HG02981 (cell line): ENCODE data around the gene ARFGEF2.
"Not testable (repeated sequence)": the region's sequence is repeated elsewhere in the genome, so short reads cannot be mapped to it uniquely, and the experiment has no call there.

Experiments used
- ATAC-seq: cut with Tn5 transposase; IDR thresholded peaks from one replicate; pipeline ENCODE4 v1.9.1; 2021; ENCODE audit warnings: mild to moderate bottlenecking, moderate library complexity; ENCODE audit not compliant: unreplicated experiment

ARFGEF2 gene

GRCh38 chr20:48949304-48950170 lies 28.0 kb downstream of the ARFGEF2 start:
- no peak for ATAC-seq

- no peak for ATAC-seq
These were observed 29.5 kb downstream of the ARFGEF2 start for GRCh38 chr20:48951041-48951440.

- ATAC-seq = no peak
These were observed 30.1 kb downstream of the ARFGEF2 start for GRCh38 chr20:48951646-48952045.

GRCh38 chr20:48952656-48953055 lies 31.1 kb downstream of the ARFGEF2 start:
- ATAC-seq = no peak

- ATAC-seq = no peak
These were observed 32.1 kb downstream of the ARFGEF2 start for GRCh38 chr20:48953653-48954052.

- no peak for ATAC-seq
These were observed 34.5 kb downstream of the ARFGEF2 start for GRCh38 chr20:48956052-48956451.

GRCh38 chr20:48957053-48957481 lies 35.6 kb downstream of the ARFGEF2 start:
- no peak for ATAC-seq

GRCh38 chr20:48957533-48957932 lies 36.0 kb downstream of the ARFGEF2 start:
- ATAC-seq = no peak

- ATAC-seq = no peak
These were observed 37.2 kb downstream of the ARFGEF2 start for GRCh38 chr20:48958743-48959142.

GRCh38 chr20:48959899-48960550 lies 38.5 kb downstream of the ARFGEF2 start:
- no peak for ATAC-seq

GRCh38 chr20:48962421-48962820 lies 40.9 kb downstream of the ARFGEF2 start:
- ATAC-seq = no peak

- ATAC-seq = no peak
These were observed 41.7 kb downstream of the ARFGEF2 start for GRCh38 chr20:48962976-48963771.

- ATAC-seq = no peak
These were observed 43.8 kb downstream of the ARFGEF2 start for GRCh38 chr20:48965189-48965910.

GRCh38 chr20:48970681-48971365 lies 49.3 kb downstream of the ARFGEF2 start:
- ATAC-seq = no peak

- no peak for ATAC-seq
These were observed 50.4 kb downstream of the ARFGEF2 start for GRCh38 chr20:48971956-48972355.

- ATAC-seq = no peak
These were observed 51.3 kb downstream of the ARFGEF2 start for GRCh38 chr20:48972816-48973215.

GRCh38 chr20:48975955-48976354 lies 54.4 kb downstream of the ARFGEF2 start:
- no peak for ATAC-seq

GRCh38 chr20:48979980-48980379 lies 58.5 kb downstream of the ARFGEF2 start:
- ATAC-seq = not testable (repeated sequence)

- ATAC-seq = no peak
These were observed 62.2 kb downstream of the ARFGEF2 start for GRCh38 chr20:48983423-48984400.
